ENCODE results near the gene CCDC150. TPM values are rescaled to one million over a fixed set of nuclear protein-coding genes. Genes with fewer than 3 reads are reported as not detected.

CCDC150 gene
- total and polyA plus RNA-seq, 2 of the 8 experiments (the other 6 are each of a cell fraction or from before 2014, with no cell fraction given), result 8.3 to 31.9 TPM

DNA sequence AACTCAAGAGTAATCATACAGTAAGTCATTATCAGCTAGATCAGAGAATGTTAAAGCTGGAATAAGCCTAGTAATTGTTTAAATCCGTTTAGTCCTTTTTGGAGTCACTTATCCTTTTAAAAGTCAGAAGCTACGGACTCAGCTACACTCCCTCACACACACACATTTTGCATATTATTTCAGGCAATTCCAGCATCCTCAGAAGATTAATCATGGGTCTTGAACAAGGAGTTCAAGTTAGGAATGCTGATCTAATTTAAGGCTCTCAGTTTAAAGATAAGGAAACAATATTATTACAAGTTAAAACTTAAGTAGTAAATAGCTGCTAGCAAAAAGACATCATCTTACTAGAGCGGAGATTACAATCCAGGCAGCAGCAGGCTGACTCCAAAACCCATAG lies 85.7 kb downstream of the CCDC150 start:
- Histone ChIP-seq H4K91ac (replicated peaks; ENCODE audit: insufficient read length, low read length) (no peak overlapping the region), H2AFZ (ENCODE audit: low read length) (no peak overlapping the region), H4K8ac (ENCODE audit: extremely low read depth, insufficient read depth, low read length) (no peak overlapping the region), H4K5ac (ENCODE audit: insufficient read length, low read depth, low read length) (no peak overlapping the region), H2BK5ac (ENCODE audit: low read depth, low read length) (no peak overlapping the region), H3K79me1 (ENCODE audit: low read depth, low read length) (no peaks in the 10 kb centered on the region), H2BK20ac (ENCODE audit: low read length) (no peak overlapping the region), H3K14ac (ENCODE audit: insufficient read length) (no peak overlapping the region), H3K4me3 (ENCODE audit: extremely low read depth in 1 of 4, insufficient read depth in 2 of 4, low read depth in 3 of 4, low read length in 4 of 4) (no peak overlapping the region), H2BK120ac (replicated peaks; ENCODE audit: low read depth, low read length) (no peak overlapping the region), H3K9ac (replicated peaks in 1 of 4; ENCODE audit: extremely low read depth in 1 of 4, low read depth in 3 of 4, low read length in 3 of 4) (no peak overlapping the region), H3K56ac (replicated peaks; ENCODE audit: insufficient read length, low read depth, low read length) (no peak overlapping the region), H3K23ac (ENCODE audit: insufficient read length) (no peak overlapping the region), H3K9me3 (ENCODE audit: insufficient read depth in 2 of 2, low read depth in 1 of 2, low read length in 1 of 2) (no peaks in the 10 kb centered on the region), H3K27me3 (replicated peaks in 1 of 4; ENCODE audit: control insufficient read depth in 3 of 4, extremely low read depth in 1 of 4, insufficient read depth in 3 of 4, low read length in 3 of 4) (no peaks in the 10 kb centered on the region), H2BK12ac (ENCODE audit: low read depth, low read length) (no peak overlapping the region), H2BK15ac (ENCODE audit: low read length) (no peak overlapping the region), H4K20me1 (replicated peaks in 1 of 2; ENCODE audit: control insufficient read depth in 1 of 2, insufficient read depth in 2 of 2, low read length in 2 of 2) (no peaks in the 10 kb centered on the region), H3K18ac (ENCODE audit: extremely low read depth, low read length) (no peak overlapping the region), H3K4me1 (replicated peaks in 1 of 4; ENCODE audit: control insufficient read depth in 3 of 4, insufficient read depth in 4 of 4, low read length in 3 of 4) (no peaks in the 10 kb centered on the region), H3K79me2 (ENCODE audit: control insufficient read depth in 1 of 2, insufficient read depth in 2 of 2, low read length in 2 of 2) (no peaks in the 10 kb centered on the region), H3K23me2 (ENCODE audit: low read depth, low read length) (no peaks in the 10 kb centered on the region), H3K27ac (ENCODE audit: low read depth, low read length) (no peak overlapping the region), H2AK5ac (ENCODE audit: low read depth, low read length) (no peak overlapping the region), H3K36me3 (ENCODE audit: control insufficient read depth in 2 of 4, insufficient read depth in 4 of 4, low read length in 3 of 4) (peaks cover 5 to 70% (median 38%) of the 10 kb centered on the region in 4 experiments), H3K4me2 (ENCODE audit: insufficient read depth in 1 of 2, low read depth in 2 of 2, low read length in 2 of 2) (no peak overlapping the region), H3K4ac (replicated peaks; ENCODE audit: insufficient read length, low read depth, low read length) (no peak overlapping the region)
- CTCF ChIA-PET (ENCODE audit: partially characterized antibody), result interaction anchor here (1.1 kb wide), 2 partner anchors 11 to 15 kb away, joined by 3 read pairs; no protein-coding TSS in a partner anchor
- POLR2A ChIA-PET (ENCODE audit: partially characterized antibody), result no interaction called here
- no peak for TF ChIP-seq HDAC6 (IDR thresholded peaks at IDR 0.05; ENCODE audit: low read depth, low read length)
- no peak for TF ChIP-seq EZH2 (IDR thresholded peaks at IDR 0.05; ENCODE audit: low read depth, low read length, severe bottlenecking)
- TF ChIP-seq RAD21 (IDR thresholded peaks at IDR 0.05 in 1 of 2, conservative IDR thresholded peaks at IDR 0.05 in 1 of 2; ENCODE audit: low read depth in 2 of 2, low read length in 2 of 2), result no peak
- TF ChIP-seq SUZ12 (IDR thresholded peaks at IDR 0.05; ENCODE audit: low read length), result no peak
- no peak for TF ChIP-seq SP1 (IDR thresholded peaks at IDR 0.05; ENCODE audit: low read depth, low read length)
- no peak for TF ChIP-seq SIRT6 (IDR thresholded peaks at IDR 0.05; ENCODE audit: low read length)
- TF ChIP-seq SP2 (IDR thresholded peaks at IDR 0.05; ENCODE audit: low read length), result no peak
- TF ChIP-seq, protein P1, sequence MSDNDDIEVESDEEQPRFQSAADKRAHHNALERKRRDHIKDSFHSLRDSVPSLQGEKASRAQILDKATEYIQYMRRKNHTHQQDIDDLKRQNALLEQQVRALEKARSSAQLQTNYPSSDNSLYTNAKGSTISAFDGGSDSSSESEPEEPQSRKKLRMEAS (IDR thresholded peaks at IDR 0.05), result no peak
- TF ChIP-seq CTBP2 (IDR thresholded peaks at IDR 0.05; ENCODE audit: borderline replicate concordance, insufficient read depth, insufficient read length, low read length), result no peak
- TF ChIP-seq RXRA (IDR thresholded peaks at IDR 0.05; ENCODE audit: insufficient read depth, low read depth, low read length), result no peak
- TF ChIP-seq YY1 (IDR thresholded peaks at IDR 0.05; ENCODE audit: low read depth, low read length), result no peak
- DNase-seq (ENCODE audit: low read depth in 1 of 2, low spot score in 2 of 2) (no peak), FAIRE-seq (no peak)
- WGBS, 2 experiments (ENCODE audit: extremely low coverage in 1 of 2, insufficient coverage in 1 of 2, insufficient read length in 1 of 2, insufficient replicate concordance in 2 of 2, low coverage in 1 of 2, low lambda C conversion rate in 2 of 2, missing lambda C conversion rate in 1 of 2), result 92% methylated on average over 3 of the region's 3 CpGs; no CpG with 5 or more reads in 1 of the 2 experiments
